K562 (cell line): ENCODE measurements around the gene ZSWIM4. TPM values are rescaled to one million over a fixed set of nuclear protein-coding genes. Genes with fewer than 3 reads are reported as not detected.

ENCODE experiments used
- ATAC-seq: fragments of 200-7000 bp; cut with Tn5 transposase; 3 replicates; pipeline ENCODE4 v1.9.1; 2020; ENCODE audit warnings: moderate library complexity
- BruUV-seq: library from RNA; stranded (reverse); fragments of 400-500 nt; replicated peaks from 2 replicates; lab custom pipeline; 2021; lab: Mats Ljungman, UMichigan
- CTCF ChIA-PET: fragments of 300-600 bp; formaldehyde crosslinking; extraction: SDS; loops from one replicate; lab custom pipeline; 2021; ENCODE audit warnings: low intra/inter-chr PET ratio; lab: Yijun Ruan, JAX
- POLR2A ChIA-PET: fragments of 300-600, 350-650 bp; sonication (Branson Sonifier 250); formaldehyde crosslinking; extraction: SDS; loops from one replicate; lab custom pipeline; 2021; ENCODE audit warnings: antibody characterized with exemption, inconsistent platforms; lab: Yijun Ruan, JAX
- DNase-seq, 4 experiments: peaks; one replicate each; pipeline versions ENCODE4 v3.0.0 to v3.0.0-alpha.2; 2011 to 2018; ENCODE audit warnings: low spot score in 3 of 4, mixed read lengths in 3 of 4; ENCODE audit errors: extremely low read depth in 1 of 4
- FAIRE-seq: peaks from 2 replicates; lab custom pipeline; 2011; peaks lifted over from hg19 to GRCh38; lab: Jason Lieb, UNC
- H2AFZ ChIP-seq: 2 replicates; pipeline ENCODE4 v1.6.0; 2011; ENCODE audit warnings: low read depth, low read length, control low read depth, inconsistent platforms
- H3K27ac ChIP-seq: fragments of 200-600 bp; 3 replicates; pipeline ENCODE4 v1.8.0; 2011; ENCODE audit warnings: low read depth, mild to moderate bottlenecking, control low read depth, inconsistent platforms, low read length, moderate library complexity, mixed read lengths; ENCODE audit errors: extremely low read depth
- H3K27me3 ChIP-seq, 2 experiments: fragments of 300-600 bp in 1 of 2; 2 replicates in 1 of 2; 3 replicates in 1 of 2; pipeline versions ENCODE4 v1.6.0 to v1.8.0; 2011; ENCODE audit warnings: inconsistent platforms in 2 of 2, low read length in 2 of 2, mild to moderate bottlenecking in 1 of 2, mixed read lengths in 1 of 2, moderate library complexity in 1 of 2; ENCODE audit not compliant: control insufficient read depth in 2 of 2, insufficient read depth in 2 of 2
- H3K36me3 ChIP-seq: fragments of 300-600 bp; 3 replicates; pipeline ENCODE4 v1.8.0; 2011; ENCODE audit warnings: mild to moderate bottlenecking, low read length, inconsistent platforms; ENCODE audit not compliant: control insufficient read depth, insufficient read depth
- H3K4me1 ChIP-seq, 2 experiments: fragments of 200-600 bp in 1 of 2; replicated peaks in 1 of 2; 2 replicates in 1 of 2; 3 replicates in 1 of 2; pipeline versions ENCODE4 v1.5.1 to v1.8.0; 2011; ENCODE audit warnings: inconsistent platforms in 2 of 2, low read length in 2 of 2, mild to moderate bottlenecking in 1 of 2, mixed read lengths in 1 of 2, moderate library complexity in 1 of 2; ENCODE audit not compliant: control insufficient read depth in 2 of 2, insufficient read depth in 2 of 2
- H3K4me2 ChIP-seq: 2 replicates; pipeline ENCODE4 v1.6.1; 2011; ENCODE audit warnings: low read length, control low read depth, inconsistent platforms, mixed read lengths; ENCODE audit not compliant: insufficient read depth
- H3K4me3 ChIP-seq: fragments of 200-600 bp; sonication (generic), shearing (Covaris generic); 2 replicates; pipeline ENCODE4 v1.5.1; 2016; ENCODE audit warnings: control low read depth, inconsistent platforms
- H3K79me2 ChIP-seq: fragments of 200-600 bp; 3 replicates; pipeline ENCODE4 v1.8.0; 2011; ENCODE audit warnings: low read length, inconsistent platforms; ENCODE audit not compliant: control insufficient read depth, insufficient read depth
- H3K9ac ChIP-seq, 2 experiments: 2 replicates each; pipeline versions ENCODE4 v1.6.0 to v1.6.1; 2011; ENCODE audit warnings: low read depth in 2 of 2, low read length in 2 of 2, control low read depth in 1 of 2, inconsistent platforms in 1 of 2, mild to moderate bottlenecking in 1 of 2, mixed read lengths in 1 of 2; ENCODE audit not compliant: insufficient read depth in 1 of 2
- H3K9me1 ChIP-seq: one replicate; pipeline ENCODE4 v1.6.0; 2011; ENCODE audit warnings: inconsistent platforms, mild to moderate bottlenecking, low read length, moderate library complexity; ENCODE audit not compliant: control insufficient read depth, insufficient read depth
- H3K9me3 ChIP-seq: replicated peaks from 2 replicates; pipeline ENCODE4 v1.5.1; 2011; ENCODE audit warnings: low read depth, low read length, inconsistent platforms; ENCODE audit not compliant: control insufficient read depth, insufficient read depth
- H4K20me1 ChIP-seq: replicated peaks from 2 replicates; pipeline ENCODE4 v1.6.1; 2011; ENCODE audit warnings: low read length, inconsistent platforms, mixed read lengths; ENCODE audit not compliant: control insufficient read depth, insufficient read depth
- ADNP ChIP-seq: fragments of 200-800 bp; sonication (Bioruptor generic); IDR thresholded peaks from 2 replicates; pipeline ENCODE4 v1.6.1; 2016; ENCODE audit warnings: missing genetic modification characterization, missing compliant biosample characterization
- CEBPZ ChIP-seq: fragments of 150-350 bp; IDR thresholded peaks from 2 replicates; pipeline ENCODE4 v1.6.1; 2014; ENCODE audit warnings: low read depth, mild to moderate bottlenecking, low read length, borderline replicate concordance
- EGR1 ChIP-seq: fragments of 450-650 bp; conservative IDR thresholded peaks from 2 replicates; pipeline ENCODE4 v1.6.1; 2017; ENCODE audit warnings: mild to moderate bottlenecking
- FOXK1 ChIP-seq: sonication (generic); formaldehyde crosslinking; IDR thresholded peaks from 2 replicates; pipeline ENCODE4 v1.8.0; 2022; ENCODE audit warnings: missing genetic modification reagents, mild to moderate bottlenecking, borderline replicate concordance
- GABPA ChIP-seq: fragments of 200-800 bp; sonication (Bioruptor generic); conservative IDR thresholded peaks from 2 replicates; pipeline ENCODE4 v1.6.1; 2016; ENCODE audit warnings: low read depth, missing genetic modification characterization, missing compliant biosample characterization
- GABPB1 ChIP-seq: sonication (generic); formaldehyde crosslinking; IDR thresholded peaks from 2 replicates; pipeline ENCODE4 v1.8.0; 2022; ENCODE audit warnings: mild to moderate bottlenecking, missing genetic modification reagents
- NRF1 ChIP-seq, 2 experiments: fragments of 450-650 bp; IDR thresholded peaks in 1 of 2; conservative IDR thresholded peaks in 1 of 2; 2 replicates each; pipeline ENCODE4 v1.6.1; 2014; ENCODE audit warnings: mild to moderate bottlenecking in 2 of 2
- PRPF4 ChIP-seq: fragments of 200-400 bp; formaldehyde crosslinking; IDR thresholded peaks from one replicate; pipeline ENCODE4 v1.6.1; 2017; ENCODE audit warnings: low read length, low read depth, mild to moderate bottlenecking; ENCODE audit not compliant: insufficient read depth, poor library complexity, severe bottlenecking
- SP2 ChIP-seq: IDR thresholded peaks from 2 replicates; pipeline ENCODE4 v1.6.1; 2011; ENCODE audit warnings: mild to moderate bottlenecking, low read depth, low read length, moderate library complexity; ENCODE audit not compliant: poor library complexity, severe bottlenecking; ENCODE audit errors: extremely low read depth
- ZNF436 ChIP-seq: fragments of 250-450, 450-650 bp; sonication (Bioruptor Pico); formaldehyde crosslinking; IDR thresholded peaks from 2 replicates; pipeline ENCODE4 v1.7.0; 2020; ENCODE audit warnings: mild to moderate bottlenecking
- ZNF511 ChIP-seq: sonication (generic); formaldehyde crosslinking; IDR thresholded peaks from 2 replicates; pipeline ENCODE4 v1.8.0; 2022; ENCODE audit warnings: mild to moderate bottlenecking, missing genetic modification reagents
- ZZZ3 ChIP-seq: fragments of 450-650 bp; IDR thresholded peaks from 2 replicates; pipeline ENCODE4 v1.6.1; 2016; ENCODE audit warnings: antibody characterized with exemption, mild to moderate bottlenecking, moderate library complexity
- WGBS: fragments of 100-300 bp; shearing (Covaris generic); methylation state at CpG from one replicate; pipeline ENCODE4 v1.1.6; 2016; ENCODE audit warnings: low coverage, mixed read lengths; ENCODE audit not compliant: insufficient coverage; ENCODE audit errors: missing lambda C conversion rate; 5-methylcytosine and 5-hydroxymethylcytosine counted together
- in situ Hi-C: fragments of 300-500 bp; cut with MboI; formaldehyde crosslinking; loops from 4 replicates; pipeline ENCODE4 v1.15.0; 2018; ENCODE audit warnings: inconsistent platforms, mixed read lengths
- intact Hi-C: fragments of 100-400 bp; cut with micrococcal nuclease; formaldehyde crosslinking; loops from 2 replicates; pipeline ENCODE4 v1.14.2; 2022
- polyA plus RNA-seq, 8 experiments: library from polyadenylated mRNA; depleted of rRNA in 4 of 8; stranded (reverse) in 5 of 8; unstranded in 3 of 8; fragments of >200 nt; fragmentation: Nextera tagmentation in 2 of 8; fragmentation: Illumina TruSeq in 1 of 8; extraction: Ambion mirVana in 2 of 8; extraction: Trizol in 1 of 8; gene quantifications; 2 replicates each; pipeline versions ENCODE4 v1.2.1 to v1.2.3, GENCODE V29; 2011 to 2014; ENCODE audit warnings: inconsistent platforms in 1 of 8, missing spikeins in 1 of 8
- total RNA-seq, 7 experiments: library from RNA; depleted of rRNA in 6 of 7; stranded (reverse); fragments of >200 nt in 6 of 7; fragmentation: Illumina TruSeq in 2 of 7; extraction: Trizol in 2 of 7; gene quantifications; 2 replicates each; pipeline versions ENCODE4 v1.2.1 to v1.2.3, GENCODE V29; 2011 to 2021; ENCODE audit warnings: low replicate concordance in 1 of 7
- TF ChIP-seq, protein P1 (sequence below): fragments of 200-800 bp; sonication (Bioruptor generic); IDR thresholded peaks from 2 replicates; pipeline ENCODE4 v1.6.1; 2017; ENCODE audit warnings: missing genetic modification characterization, missing compliant biosample characterization

Gene ZSWIM4
- total and polyA plus RNA-seq, 9 of the 15 experiments (the other 6 are each of a cell fraction or from before 2014, with no cell fraction given): 0.25 to 3.7 (median 0.79) TPM; not detected in 2

DNA sequence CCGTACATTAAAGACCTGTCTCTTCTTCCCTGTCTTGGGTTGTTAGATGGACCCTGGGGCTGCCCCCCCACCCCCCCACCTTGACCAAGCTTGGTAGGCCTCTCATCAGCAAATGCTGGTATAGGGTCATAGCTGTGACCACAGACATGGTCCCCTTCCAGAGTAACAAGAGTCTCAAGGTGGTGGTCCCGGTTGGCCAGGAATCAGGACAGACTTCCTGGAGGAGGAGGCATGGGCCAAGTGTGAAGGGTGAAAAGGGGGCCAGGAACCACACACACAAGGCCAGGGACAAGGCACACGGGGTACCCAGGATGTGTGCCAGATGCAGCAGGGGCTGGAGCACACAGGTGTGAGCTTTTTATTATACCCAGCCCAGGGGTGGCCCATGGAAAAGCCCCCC is 32.0 kb upstream of the ZSWIM4 start (continued):
- TF ChIP-seq ZNF511 (no peak), ZNF436 (CRISPR knock-in tag) (peak; percentile 88; the same call in 1 of the 2 replicates), PRPF4 (no peak), ADNP (peak; percentile 50; the same call in 1 of the 2 replicates)

DNA sequence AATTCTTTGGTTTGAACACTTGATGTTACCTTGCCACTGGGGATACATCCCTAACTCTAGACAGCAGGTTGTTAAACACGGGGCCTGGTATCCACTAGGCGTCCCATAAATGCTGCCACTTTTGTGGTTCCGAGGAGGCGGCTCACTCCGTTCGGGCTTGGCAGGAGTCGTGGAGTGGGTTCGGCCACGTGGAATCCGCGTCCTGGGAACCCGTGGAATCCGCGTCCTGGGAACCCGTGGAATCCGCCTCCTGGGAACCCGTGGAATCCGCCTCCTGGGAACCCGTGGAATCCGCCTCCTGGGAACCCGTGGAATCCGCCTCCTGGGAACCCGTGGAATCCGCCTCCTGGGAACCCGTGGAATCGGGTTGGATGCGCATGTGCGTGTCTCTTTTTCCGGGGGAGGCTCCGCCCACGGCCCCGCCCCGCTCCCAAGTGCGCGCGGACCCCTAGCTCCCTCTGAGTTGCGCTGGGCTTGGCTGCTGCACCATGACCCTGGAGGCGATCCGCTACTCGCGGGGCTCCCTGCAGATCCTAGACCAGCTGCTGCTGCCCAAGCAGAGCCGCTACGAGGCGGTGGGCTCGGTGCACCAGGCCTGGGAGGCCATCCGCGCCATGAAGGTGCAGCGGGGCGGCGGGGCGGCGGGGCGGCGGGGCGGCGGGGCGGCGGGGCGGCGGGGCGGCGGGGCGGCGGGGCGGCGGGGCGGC is 31.0 kb upstream of the ZSWIM4 start, which contains the start of gene MRI1:
TSS of gene MRI1 (plus strand) at position 422 of the 707 bp plus-strand sequence. CDS start at position 489, 67 bp downstream.
- Histone ChIP-seq H3K4me3 (peak within 1 kb of the TSS; percentile 60), H3K4me2 (peak within 1 kb of the TSS; percentile 99), H4K20me1 (no peaks in the 10 kb centered on the region), H3K9me3 (no peaks in the 10 kb centered on the region), H3K9ac (peak within 1 kb of the TSS; percentile 89 to 97), H2AFZ (peak within 1 kb of the TSS; percentile 89), H3K79me2 (peaks cover 28% of the 10 kb centered on the region), H3K27me3 (no peaks in the 10 kb centered on the region), H3K4me1 (peaks cover 7 to 43% of the 10 kb centered on the region in 2 experiments; a peak in 3 of 5 replicates), H3K36me3 (peaks cover 58% of the 10 kb centered on the region; the same call in 1 of the 3 replicates), H3K27ac (peak within 1 kb of the TSS; percentile 77), H3K9me1 (no peaks in the 10 kb centered on the region)
- WGBS: 2% methylated on average over 36 of the region's 67 CpGs
- FAIRE-seq (peak; percentile 42), ATAC-seq (peak; percentile 90), DNase-seq (peak; percentile 88 to 92 (median 92))
- intact Hi-C loops (no loop called here), in situ Hi-C loops (no loop called here)
- ChIA-PET POLR2A (interaction anchor here (0.6 to 2.0 kb wide), 5 partner anchors 10 to 604 kb away, joined by 3 to 6 read pairs (median 3); partner anchors contain the start of gene C19orf53), CTCF (no interaction called here)
- BruUV-seq: TSS peak; percentile 98
- TF ChIP-seq SP2: no peak
- TF ChIP-seq, protein P1, sequence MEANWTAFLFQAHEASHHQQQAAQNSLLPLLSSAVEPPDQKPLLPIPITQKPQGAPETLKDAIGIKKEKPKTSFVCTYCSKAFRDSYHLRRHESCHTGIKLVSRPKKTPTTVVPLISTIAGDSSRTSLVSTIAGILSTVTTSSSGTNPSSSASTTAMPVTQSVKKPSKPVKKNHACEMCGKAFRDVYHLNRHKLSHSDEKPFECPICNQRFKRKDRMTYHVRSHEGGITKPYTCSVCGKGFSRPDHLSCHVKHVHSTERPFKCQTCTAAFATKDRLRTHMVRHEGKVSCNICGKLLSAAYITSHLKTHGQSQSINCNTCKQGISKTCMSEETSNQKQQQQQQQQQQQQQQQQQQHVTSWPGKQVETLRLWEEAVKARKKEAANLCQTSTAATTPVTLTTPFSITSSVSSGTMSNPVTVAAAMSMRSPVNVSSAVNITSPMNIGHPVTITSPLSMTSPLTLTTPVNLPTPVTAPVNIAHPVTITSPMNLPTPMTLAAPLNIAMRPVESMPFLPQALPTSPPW (CRISPR knock-in tag): peak; percentile 56
- no peak for TF ChIP-seq CEBPZ
- TF ChIP-seq FOXK1 (CRISPR knock-in tag): peak; percentile 80; the same call in 1 of the 2 replicates
- peak; percentile 94 to 95 for TF ChIP-seq NRF1 (conservative IDR thresholded peaks at IDR 0.05 in 1 of 2, IDR thresholded peaks at IDR 0.05 in 1 of 2)
- peak; percentile 35; the same call in 1 of the 2 replicates for TF ChIP-seq GABPB1 (CRISPR knock-in tag)
- TF ChIP-seq EGR1: peak; percentile 36; the same call in 1 of the 2 replicates
- no peak for TF ChIP-seq GABPA (tag)
- TF ChIP-seq ZZZ3: no peak
